ENCODE measurements around the gene LRRIQ4. TPM values are rescaled to one million over a fixed set of nuclear protein-coding genes. Genes with fewer than 3 reads are reported as not detected.
A peak's percentile ranks its signal among the peaks of the same experiment; 100 is the strongest.

The LRRIQ4 gene
- total RNA-seq, 2 experiments from 2014 or later = not detected

DNA sequence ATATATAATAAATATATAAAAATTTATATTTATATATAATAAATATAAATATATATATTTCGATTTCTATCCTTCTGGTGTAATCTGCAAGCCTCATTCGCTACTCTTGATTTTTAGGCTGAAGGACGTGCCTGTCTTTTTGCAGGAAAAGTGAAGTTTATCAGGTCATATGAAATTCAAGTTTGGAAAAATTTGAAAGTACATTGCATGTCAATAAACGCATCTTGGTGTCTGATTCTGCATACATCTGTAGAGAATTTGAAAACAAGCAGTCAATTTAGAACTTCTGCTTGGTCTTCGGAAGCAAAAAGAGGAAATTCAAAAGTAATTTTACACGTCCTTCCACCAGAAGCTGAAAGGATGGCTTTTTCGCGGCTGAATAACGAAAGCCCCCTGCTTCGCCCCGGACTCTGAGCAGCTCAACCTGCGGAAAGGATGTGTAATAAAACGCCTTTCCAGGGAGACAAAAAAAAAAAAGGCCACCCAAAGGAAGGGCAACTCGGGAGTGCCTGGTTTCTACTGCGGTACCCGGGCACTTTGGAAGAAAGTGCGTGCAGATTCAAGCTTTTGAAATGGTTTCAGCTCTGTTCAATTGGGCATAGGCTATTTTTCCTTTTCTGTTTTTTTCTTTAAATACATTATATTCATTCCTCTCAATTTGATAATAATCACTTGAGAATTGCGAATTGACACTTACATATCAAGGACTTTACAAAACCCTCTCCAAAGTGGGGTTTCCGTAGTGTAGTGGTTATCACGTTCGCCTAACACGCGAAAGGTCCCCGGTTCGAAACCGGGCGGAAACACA is 41.0 kb upstream of the LRRIQ4 start:
- DNase-seq (peak in 13 of 14 experiments; percentile 32 to 92 (median 50)), ATAC-seq (ENCODE audit: poor library complexity) (no peak)
- Mint-ChIP-seq H3K4me1 (ENCODE audit: low read depth) (peaks cover 54% of the 10 kb centered on the region), H3K27me3 (peaks cover 12% of the 10 kb centered on the region), H3K4me3 (peak overlapping the region; percentile 98), H3K9me3 (no peaks in the 10 kb centered on the region), H3K27ac (peak overlapping the region; percentile 100), H3K36me3 (ENCODE audit: low read depth) (peaks cover 54% of the 10 kb centered on the region)
- Histone ChIP-seq H3K9me3 (ENCODE audit: control insufficient read depth in 1 of 2, insufficient read depth in 1 of 2, low read length in 2 of 2) (no peaks in the 10 kb centered on the region), H3K36me3 (ENCODE audit: insufficient read depth, low read length) (peaks cover 19% of the 10 kb centered on the region), H3K4me3 (ENCODE audit: low read length) (peak overlapping the region; percentile 83), H3K27ac (ENCODE audit: low read depth in 1 of 2, low read length in 2 of 2) (peak overlapping the region; percentile 98 to 100), H3K4me1 (ENCODE audit: insufficient read depth, low read length) (peaks cover 22% of the 10 kb centered on the region), H3K27me3 (ENCODE audit: control insufficient read depth in 1 of 2, insufficient read depth in 2 of 2, low read length in 2 of 2) (no peaks in the 10 kb centered on the region)
- POLR2A ChIA-PET = interaction anchor here (0.7 to 3.7 kb wide), 16 partner anchors 8 to 1313 kb away, joined by 3 to 85 read pairs (median 6); partner anchors contain the start of genes LRRC34, LRRIQ4, PHC3 and RPL22L1
- CTCF ChIA-PET = interaction anchor here (1.9 to 3.0 kb wide), 2 partner anchors 9 to 195 kb away, joined by 13 to 20 read pairs; partner anchors contain the start of gene SEC62
- intact Hi-C loops (cut with DNase I, micrococcal nuclease) = loop anchor here (2.0 to 5.0 kb wide), 4 partner anchors 13 to 409 kb away; partner anchors contain the start of genes LRRC34 (in 1 of the 2), LRRIQ4 (in 1 of the 2), PHC3 (in 1 of the 2) and SEC62 (in 1 of the 2)
- TF ChIP-seq, protein P1, sequence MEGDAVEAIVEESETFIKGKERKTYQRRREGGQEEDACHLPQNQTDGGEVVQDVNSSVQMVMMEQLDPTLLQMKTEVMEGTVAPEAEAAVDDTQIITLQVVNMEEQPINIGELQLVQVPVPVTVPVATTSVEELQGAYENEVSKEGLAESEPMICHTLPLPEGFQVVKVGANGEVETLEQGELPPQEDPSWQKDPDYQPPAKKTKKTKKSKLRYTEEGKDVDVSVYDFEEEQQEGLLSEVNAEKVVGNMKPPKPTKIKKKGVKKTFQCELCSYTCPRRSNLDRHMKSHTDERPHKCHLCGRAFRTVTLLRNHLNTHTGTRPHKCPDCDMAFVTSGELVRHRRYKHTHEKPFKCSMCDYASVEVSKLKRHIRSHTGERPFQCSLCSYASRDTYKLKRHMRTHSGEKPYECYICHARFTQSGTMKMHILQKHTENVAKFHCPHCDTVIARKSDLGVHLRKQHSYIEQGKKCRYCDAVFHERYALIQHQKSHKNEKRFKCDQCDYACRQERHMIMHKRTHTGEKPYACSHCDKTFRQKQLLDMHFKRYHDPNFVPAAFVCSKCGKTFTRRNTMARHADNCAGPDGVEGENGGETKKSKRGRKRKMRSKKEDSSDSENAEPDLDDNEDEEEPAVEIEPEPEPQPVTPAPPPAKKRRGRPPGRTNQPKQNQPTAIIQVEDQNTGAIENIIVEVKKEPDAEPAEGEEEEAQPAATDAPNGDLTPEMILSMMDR (IDR thresholded peaks at IDR 0.05) = no peak

DNA sequence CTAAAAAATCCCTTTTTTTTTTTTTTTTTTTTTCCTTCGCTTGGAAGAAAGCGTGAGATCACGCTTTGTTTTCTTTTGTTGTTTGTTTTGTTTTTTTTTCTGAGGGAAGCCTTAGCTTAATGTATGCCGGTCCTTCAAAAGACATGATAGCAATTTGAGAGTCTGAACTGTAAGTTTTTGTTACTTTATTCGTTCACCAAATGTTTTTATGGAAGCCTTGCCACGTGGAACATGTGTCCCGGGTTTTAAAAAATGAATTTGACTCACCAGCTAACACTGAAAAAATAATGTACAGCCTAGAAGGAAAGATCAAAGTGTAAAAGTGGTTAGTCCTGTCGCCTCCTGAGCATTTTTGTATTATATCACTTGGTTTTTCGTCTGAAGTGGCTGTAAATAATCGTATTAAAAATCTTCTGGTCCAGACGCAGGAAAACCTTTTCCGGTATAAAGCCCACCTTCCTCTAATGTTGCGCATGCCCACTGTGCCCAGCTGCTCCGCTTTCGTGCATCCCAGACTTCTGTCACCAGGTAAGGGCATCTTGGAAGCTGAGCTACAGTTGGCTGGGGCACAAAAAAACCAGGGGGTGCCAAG is 40.3 kb upstream of the LRRIQ4 start:
- peak in 6 of 14 experiments; percentile 36 to 80 (median 46) for DNase-seq
- Histone ChIP-seq H3K27me3 (ENCODE audit: control insufficient read depth in 1 of 2, insufficient read depth in 2 of 2, low read length in 2 of 2) (no peaks in the 10 kb centered on the region), H3K4me1 (ENCODE audit: insufficient read depth, low read length) (peaks cover 22% of the 10 kb centered on the region), H3K27ac (ENCODE audit: low read depth in 1 of 2, low read length in 2 of 2) (peak overlapping the region; percentile 98 to 100), H3K9me3 (ENCODE audit: control insufficient read depth in 1 of 2, insufficient read depth in 1 of 2, low read length in 2 of 2) (no peaks in the 10 kb centered on the region), H3K4me3 (ENCODE audit: low read length) (peak overlapping the region; percentile 83), H3K36me3 (ENCODE audit: insufficient read depth, low read length) (peaks cover 26% of the 10 kb centered on the region)
- H3K4me3 Mint-ChIP-seq = peak overlapping the region; percentile 98
- no peaks in the 10 kb centered on the region for H3K9me3 Mint-ChIP-seq
- peak overlapping the region; percentile 100 for H3K27ac Mint-ChIP-seq
- peaks cover 61% of the 10 kb centered on the region for H3K4me1 Mint-ChIP-seq (ENCODE audit: low read depth)
- peak; percentile 13 for ATAC-seq (ENCODE audit: poor library complexity)
- CTCF ChIA-PET = interaction anchor here (1.9 to 3.0 kb wide), 3 partner anchors 10 to 194 kb away, joined by 5 to 20 read pairs (median 13); partner anchors contain the start of gene SEC62
- peaks cover 61% of the 10 kb centered on the region for H3K36me3 Mint-ChIP-seq (ENCODE audit: low read depth)
- intact Hi-C loops (cut with DNase I, micrococcal nuclease) = loop anchor here (2.0 to 5.0 kb wide), 4 partner anchors 14 to 408 kb away; partner anchors contain the start of genes LRRC34 (in 1 of the 2), LRRIQ4 (in 1 of the 2), PHC3 (in 1 of the 2) and SEC62 (in 1 of the 2)
- POLR2A ChIA-PET = interaction anchor here (0.5 to 3.7 kb wide), 21 partner anchors 9 to 1312 kb away, joined by 3 to 85 read pairs (median 6); partner anchors contain the start of genes LRRC34, LRRIQ4, PHC3 and PRKCI
- TF ChIP-seq, protein P1 (IDR thresholded peaks at IDR 0.05) = no peak
- peaks cover 12% of the 10 kb centered on the region for H3K27me3 Mint-ChIP-seq

Measured in CD4-positive, alpha-beta T cell (primary cell).